ENCODE results near the gene KHDC4.
"Not testable (repeated sequence)": the region's sequence is repeated elsewhere in the genome, so short reads cannot be mapped to it uniquely, and the experiment has no call there.

KHDC4 gene

GRCh38 chr1:155940482-155940992, 6.3 kb upstream of the KHDC4 start:
- DNase-seq = no peak

DNA sequence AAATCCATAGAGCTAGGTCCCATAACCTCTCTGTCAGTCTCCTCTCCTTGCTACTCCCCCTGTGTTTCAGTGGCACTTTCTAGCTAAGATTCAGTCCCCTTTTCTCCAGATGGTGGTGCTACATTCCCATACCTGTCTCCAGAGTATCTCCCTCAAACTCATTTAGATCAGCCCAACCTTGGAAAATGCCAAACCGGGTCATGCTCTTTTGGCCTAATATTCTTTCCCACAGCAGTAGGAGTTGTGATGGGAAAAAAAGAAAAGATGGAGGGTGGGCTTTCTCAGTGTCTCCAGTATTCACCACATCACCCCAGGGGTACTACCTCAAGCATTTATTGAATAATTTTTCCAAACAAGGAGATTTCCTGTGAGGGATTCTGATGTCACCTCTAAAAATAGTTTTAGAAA, 4.0 kb upstream of the KHDC4 start:
- peak; percentile 96 for DNase-seq

DNA sequence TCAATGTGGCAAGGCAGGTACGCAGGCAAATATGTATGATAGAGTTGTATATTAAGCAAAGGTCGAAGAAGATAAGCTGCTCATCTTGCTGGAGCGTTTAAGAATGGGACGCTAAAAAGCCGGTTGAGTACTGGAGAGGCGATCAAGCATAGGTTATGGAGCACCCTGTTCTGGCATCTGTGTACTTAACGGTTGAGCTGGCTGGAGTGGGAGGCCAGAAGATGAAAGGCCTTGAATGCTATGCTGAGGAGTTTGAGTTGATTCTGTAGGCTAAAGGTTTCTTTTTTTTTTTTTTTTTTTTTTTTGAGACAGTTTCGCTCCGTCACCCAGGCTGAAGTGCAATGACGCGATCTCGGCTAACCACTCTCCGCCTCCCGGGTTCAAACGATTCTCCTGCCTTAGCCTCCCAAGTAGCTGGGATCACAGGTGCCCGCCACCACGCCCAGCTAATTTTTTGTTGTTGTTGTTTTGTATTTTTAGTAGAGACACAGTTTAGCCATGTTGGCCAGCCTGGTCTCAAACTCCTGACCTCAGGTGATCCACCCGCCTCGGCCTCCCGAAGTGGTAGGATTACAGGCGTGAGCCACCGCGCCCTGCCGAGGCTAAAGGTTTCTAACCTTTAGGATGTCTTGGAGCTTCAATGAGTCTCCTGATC, 850 bp upstream of the KHDC4 start:
- DNase-seq = peak; percentile 69

GRCh38 chr1:155933591-155934096, 569 bp downstream of the KHDC4 start:
- no peak for DNase-seq

GRCh38 chr1:155932487-155932886, 1.7 kb downstream of the KHDC4 start:
- DNase-seq = no peak

DNA sequence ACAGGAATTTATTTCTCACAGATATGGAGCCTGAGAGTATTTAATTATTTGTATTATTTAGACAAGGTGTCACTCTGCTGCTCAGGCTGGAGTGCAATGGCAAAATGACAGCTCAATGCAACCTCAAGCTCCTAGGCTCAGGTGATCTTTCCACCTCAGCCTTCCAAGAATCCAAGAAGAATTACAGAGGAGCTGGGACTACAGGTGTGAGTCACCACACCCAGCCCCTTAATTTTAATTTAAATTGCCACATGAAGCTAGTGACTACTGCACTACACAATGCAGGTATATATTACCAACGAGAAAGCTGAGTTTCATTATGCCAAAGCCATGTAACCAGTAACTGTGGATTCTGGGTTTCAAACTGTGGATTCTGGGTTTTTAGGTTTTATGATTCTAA, 2.1 kb downstream of the KHDC4 start:
- DNase-seq = no peak

DNA sequence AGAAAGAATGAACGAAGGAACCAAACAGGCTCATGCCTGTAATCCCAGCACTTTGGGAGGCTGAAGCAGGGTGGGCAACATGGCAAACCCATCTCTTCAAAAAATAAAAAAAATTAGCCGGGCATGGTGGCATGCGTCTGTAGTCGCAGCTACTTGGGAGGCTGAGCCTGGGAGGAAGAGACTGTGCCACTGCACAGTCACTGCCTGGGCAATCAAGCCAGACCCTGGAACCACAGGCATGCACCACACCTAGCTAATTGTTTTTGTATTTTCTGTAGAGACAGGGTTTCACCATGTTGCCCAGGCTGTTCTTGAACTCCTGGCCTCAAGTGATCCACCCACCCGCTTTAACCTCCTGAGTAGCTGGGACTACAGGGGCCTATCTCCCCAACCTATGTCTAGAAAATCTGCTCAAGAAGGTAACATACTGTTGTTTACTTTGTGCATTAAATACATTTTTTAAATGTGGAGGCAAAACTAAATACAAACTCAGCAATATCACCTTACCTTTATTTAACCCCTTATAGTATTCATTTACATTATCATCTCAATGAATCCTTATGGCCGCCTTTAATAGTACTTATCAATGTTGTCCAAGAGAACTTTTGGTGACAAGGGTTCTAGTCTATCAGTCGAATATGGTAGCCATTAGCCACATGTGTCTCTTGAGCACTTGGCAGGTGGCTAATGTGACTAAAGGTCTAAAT, 2.7 kb downstream of the KHDC4 start:
- no peak for DNase-seq

GRCh38 chr1:155930725-155931124, 3.5 kb downstream of the KHDC4 start:
- DNase-seq = not testable (repeated sequence)

DNA sequence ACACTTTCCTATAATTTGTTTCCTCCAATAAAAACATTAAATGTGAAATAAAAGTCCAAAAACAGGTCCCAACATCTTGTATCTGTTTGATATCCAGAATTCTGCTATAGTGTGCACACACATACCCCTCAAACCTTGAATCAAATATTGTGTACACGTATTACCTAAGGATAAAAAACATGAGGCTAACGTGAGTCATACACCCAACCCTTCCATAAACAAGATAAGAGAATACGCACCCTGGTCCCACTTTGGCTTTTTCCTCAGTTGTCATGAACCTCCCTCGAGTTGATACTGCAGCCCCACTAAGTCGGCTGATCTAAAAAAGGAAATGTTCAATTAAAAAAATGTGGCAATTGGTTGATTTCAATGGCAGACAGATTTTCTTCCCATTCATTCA, 5.2 kb downstream of the KHDC4 start:
- DNase-seq = no peak

DNA sequence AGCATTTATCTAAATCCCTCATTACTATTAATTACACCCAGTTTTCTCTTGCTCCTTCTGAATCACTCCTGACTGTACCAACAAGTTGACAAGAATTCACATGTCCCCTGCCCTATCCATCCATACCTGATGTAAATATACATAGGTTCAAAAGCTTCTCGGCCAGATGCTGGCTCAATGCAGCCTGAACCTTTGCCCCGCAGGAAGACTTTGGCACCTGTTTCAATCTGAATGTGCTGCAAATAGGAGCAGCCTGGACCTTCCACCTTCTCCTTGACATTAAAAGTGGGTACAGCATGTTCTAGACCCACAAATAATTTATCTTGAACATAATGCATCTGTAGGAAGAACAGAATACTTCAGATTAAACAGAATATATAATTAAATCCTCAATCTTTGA, 8.7 kb downstream of the KHDC4 start:
- no peak for DNase-seq

DNA sequence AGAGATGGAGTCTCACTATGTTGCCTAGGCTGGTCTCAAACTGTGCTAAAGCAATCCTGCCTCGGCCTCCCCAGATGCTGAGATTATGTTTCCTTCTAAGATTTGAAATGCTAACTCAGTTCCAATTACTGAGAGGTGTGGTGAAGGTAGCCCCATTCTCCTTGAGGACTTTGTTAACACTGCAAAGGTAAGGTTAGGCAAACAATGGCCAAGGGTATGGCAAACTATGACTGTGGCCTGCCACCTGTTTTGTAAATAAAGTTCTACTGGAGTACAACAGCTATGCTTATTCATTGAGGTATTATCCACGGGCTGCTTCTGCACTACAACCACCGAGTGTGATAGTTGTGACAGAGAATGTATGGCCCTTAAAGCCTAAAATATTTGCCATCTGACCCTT, 13.5 kb downstream of the KHDC4 start:
- DNase-seq = no peak

- DNase-seq = no peak
Observed at GRCh38 chr1:155919801-155920200, 14.4 kb downstream of the KHDC4 start.

DNA sequence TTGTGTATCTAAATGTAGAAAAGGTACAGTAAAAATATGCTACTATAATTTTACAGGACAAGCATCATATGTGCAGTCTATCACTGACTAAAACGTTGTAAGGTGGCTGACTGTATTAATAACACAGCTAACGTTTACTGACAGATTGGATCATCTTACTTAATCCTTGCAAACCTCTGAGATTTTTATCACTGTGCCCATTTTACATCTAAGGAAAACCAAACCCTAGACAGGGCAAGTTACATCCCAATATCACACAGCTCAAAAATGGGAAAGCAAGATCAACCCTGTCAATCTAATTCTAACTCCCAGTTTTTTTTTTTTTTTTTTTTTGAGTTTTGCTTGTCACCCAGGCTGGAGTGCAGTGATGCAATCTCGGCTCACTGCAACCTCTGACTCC, 15.6 kb downstream of the KHDC4 start:
- DNase-seq = no peak

GRCh38 chr1:155913969-155914757, 20.1 kb downstream of the KHDC4 start:
- DNase-seq = no peak

GRCh38 chr1:155912056-155912536, 22.1 kb downstream of the KHDC4 start:
- DNase-seq = no peak

- peak; percentile 79 for DNase-seq
Observed at GRCh38 chr1:155911156-155912055, 22.8 kb downstream of the KHDC4 start, which contains the start of gene RIT1. Gene RIT1, minus strand, starts transcription at chr1:155911349. Its CDS starts 588 bp downstream, at chr1:155910761.

DNA sequence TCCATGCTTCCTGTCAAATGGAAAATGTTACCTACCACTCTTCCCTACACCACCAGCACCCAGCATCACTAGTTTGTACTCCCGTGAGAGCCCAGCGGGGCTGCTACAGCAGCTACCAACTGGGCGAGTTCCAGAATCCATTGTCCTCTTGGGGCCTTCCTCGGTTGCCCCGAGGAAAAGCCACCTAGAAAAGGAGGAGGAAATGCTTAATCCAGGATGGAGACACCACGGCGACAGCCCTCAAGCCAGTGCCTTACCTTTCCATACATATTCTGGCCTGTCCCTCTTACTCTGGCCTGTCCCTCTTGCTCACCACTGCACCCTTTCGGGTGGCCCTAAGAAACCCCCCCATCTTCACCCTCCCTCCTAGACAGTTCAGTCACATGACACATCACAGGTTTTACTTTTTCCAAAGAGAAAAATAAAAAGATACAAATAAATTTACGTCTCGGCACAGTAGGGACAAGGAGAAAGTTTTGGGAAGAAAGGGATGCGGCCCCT, 23.5 kb downstream of the KHDC4 start:
- DNase-seq = no peak

GRCh38 chr1:155909894-155910293, 24.3 kb downstream of the KHDC4 start:
- DNase-seq = no peak

- no peak for DNase-seq
Observed at GRCh38 chr1:155904261-155904660, 30.0 kb downstream of the KHDC4 start.

DNA sequence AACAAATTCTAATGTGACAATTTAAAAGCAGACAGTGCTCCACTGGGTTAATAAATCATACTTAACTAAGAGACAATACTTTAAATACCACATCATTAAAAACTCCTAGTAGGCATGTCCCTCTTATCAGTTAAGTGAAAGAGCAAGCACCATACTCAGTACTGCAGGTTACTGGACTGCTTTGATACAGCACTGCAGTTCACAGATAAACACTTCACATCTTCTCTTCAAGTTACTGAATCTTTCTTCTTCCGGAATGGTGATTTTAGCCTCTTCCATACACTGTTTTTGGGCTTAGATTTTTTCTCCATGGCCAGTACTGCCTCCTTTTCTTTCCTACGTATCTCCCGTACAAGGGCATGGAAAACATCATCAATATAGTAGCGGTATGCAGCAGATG, 34.1 kb downstream of the KHDC4 start:
- DNase-seq = no peak

DNA sequence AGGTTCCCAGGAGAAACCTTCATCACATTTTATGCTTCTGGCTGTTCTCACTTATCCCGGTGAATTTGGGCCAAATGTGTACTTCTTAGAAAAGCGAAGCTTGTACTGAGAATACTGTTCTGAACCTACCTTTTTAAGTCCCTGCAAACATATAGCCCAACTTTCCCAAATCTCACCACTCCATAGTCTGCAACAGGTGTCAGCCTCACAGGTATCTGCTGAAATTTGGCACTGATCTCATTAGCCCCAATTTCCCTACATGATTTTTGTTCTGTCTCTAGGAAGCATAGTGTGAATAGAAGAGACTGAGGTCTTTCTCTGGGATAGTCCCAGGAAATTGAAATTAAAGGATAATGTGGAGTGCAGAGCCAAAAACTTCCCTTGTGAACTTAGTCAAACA, 34.5 kb downstream of the KHDC4 start:
- DNase-seq = no peak

- DNase-seq = no peak
Observed at GRCh38 chr1:155898888-155899287, 35.3 kb downstream of the KHDC4 start.
